WTC11 (cell line): ENCODE results near the gene LCLAT1. TPM values are rescaled to one million over a fixed set of nuclear protein-coding genes. Genes with fewer than 3 reads are reported as not detected.

Experiments
- ATAC-seq: fragments of 200-7000 bp; cut with Tn5 transposase; 2 replicates; pipeline ENCODE4 v1.10.0; 2021; ENCODE audit warnings: mild to moderate bottlenecking, moderate library complexity
- CTCF ChIA-PET: fragments of 300-600 bp; sonication (Branson Sonifier 250); formaldehyde crosslinking; loops from one replicate; lab custom pipeline; 2021; ENCODE audit warnings: antibody characterized with exemption; lab: Charles Lee
- POLR2A ChIA-PET: fragments of 350-600 bp; sonication (Branson Sonifier 250); formaldehyde crosslinking; loops from one replicate; lab custom pipeline; 2021; ENCODE audit warnings: antibody characterized with exemption; lab: Charles Lee
- DNase-seq: peaks from one replicate; pipeline ENCODE4 v3.0.0; 2021; ENCODE audit warnings: low spot score
- H3K27ac Mint-ChIP-seq: 2 replicates; pipeline ENCODE4 v1.8.0; 2021; ENCODE audit warnings: mixed read lengths
- H3K27me3 Mint-ChIP-seq: 2 replicates; pipeline ENCODE4 v1.8.0; 2021; ENCODE audit warnings: low read depth, mild to moderate bottlenecking, moderate library complexity, mixed read lengths
- H3K36me3 Mint-ChIP-seq: 2 replicates; pipeline ENCODE4 v1.8.0; 2021; ENCODE audit warnings: mixed read lengths
- H3K4me1 Mint-ChIP-seq: 2 replicates; pipeline ENCODE4 v1.8.0; 2022; ENCODE audit warnings: mixed read lengths
- H3K4me3 Mint-ChIP-seq: 2 replicates; pipeline ENCODE4 v1.8.0; 2021; ENCODE audit warnings: mild to moderate bottlenecking, moderate library complexity, mixed read lengths
- H3K9me3 Mint-ChIP-seq: 2 replicates; pipeline ENCODE4 v1.8.0; 2021; ENCODE audit warnings: mixed read lengths
- ATF1 ChIP-seq: sonication (generic); formaldehyde crosslinking; IDR thresholded peaks from 2 replicates; pipeline ENCODE4 v1.8.1; 2023; ENCODE audit warnings: mild to moderate bottlenecking, moderate library complexity, missing genetic modification reagents
- CREM ChIP-seq: sonication (generic); formaldehyde crosslinking; IDR thresholded peaks from 2 replicates; pipeline ENCODE4 v1.8.1; 2022; ENCODE audit warnings: mild to moderate bottlenecking, missing genetic modification reagents, moderate library complexity
- EMX1 ChIP-seq: fragments of 250-450 bp; sonication (Bioruptor Pico); IDR thresholded peaks from 2 replicates; pipeline ENCODE4 v1.8.0; 2021; ENCODE audit warnings: mild to moderate bottlenecking
- ERG ChIP-seq: fragments of 250-450 bp; sonication (Bioruptor Pico); IDR thresholded peaks from 2 replicates; pipeline ENCODE4 v1.8.0; 2021; ENCODE audit warnings: mild to moderate bottlenecking
- ETV6 ChIP-seq: sonication (generic); formaldehyde crosslinking; IDR thresholded peaks from 2 replicates; pipeline ENCODE4 v1.8.1; 2022; ENCODE audit warnings: mild to moderate bottlenecking, missing genetic modification reagents
- HMGA2 ChIP-seq: fragments of 250-450 bp; sonication (Bioruptor Pico); IDR thresholded peaks from 2 replicates; pipeline ENCODE4 v1.4.0; 2021; ENCODE audit warnings: mild to moderate bottlenecking, moderate library complexity
- IRF1 ChIP-seq: sonication (generic); formaldehyde crosslinking; IDR thresholded peaks from 2 replicates; pipeline ENCODE4 v1.8.0; 2023; ENCODE audit warnings: missing genetic modification reagents
- IRF2 ChIP-seq: sonication (generic); formaldehyde crosslinking; IDR thresholded peaks from 2 replicates; pipeline ENCODE4 v1.8.0; 2022; ENCODE audit warnings: low read depth, missing genetic modification reagents, borderline replicate concordance
- JAZF1 ChIP-seq: fragments of 250-450 bp; sonication (Bioruptor Pico); IDR thresholded peaks from 2 replicates; pipeline ENCODE4 v1.9.0; 2021; ENCODE audit warnings: moderate library complexity, mild to moderate bottlenecking, inconsistent platforms
- KAT7 ChIP-seq: sonication (generic); formaldehyde crosslinking; IDR thresholded peaks from 2 replicates; pipeline ENCODE4 v1.8.1; 2023; ENCODE audit warnings: missing genetic modification reagents, mild to moderate bottlenecking, borderline replicate concordance
- MYBL2 ChIP-seq: sonication (generic); formaldehyde crosslinking; IDR thresholded peaks from 2 replicates; pipeline ENCODE4 v1.8.1; 2023; ENCODE audit warnings: mild to moderate bottlenecking, moderate library complexity, missing genetic modification reagents
- NR1H2 ChIP-seq: sonication (generic); formaldehyde crosslinking; IDR thresholded peaks from 2 replicates; pipeline ENCODE4 v1.9.0; 2021; ENCODE audit warnings: mild to moderate bottlenecking, moderate library complexity, missing genetic modification reagents
- SMAD4 ChIP-seq: sonication (generic); formaldehyde crosslinking; IDR thresholded peaks from 2 replicates; pipeline ENCODE4 v1.8.0; 2022; ENCODE audit warnings: mild to moderate bottlenecking, missing genetic modification reagents
- TEAD4 ChIP-seq: sonication (generic); formaldehyde crosslinking; IDR thresholded peaks from 2 replicates; pipeline ENCODE4 v1.8.0; 2022; ENCODE audit warnings: mild to moderate bottlenecking, missing genetic modification reagents
- USF2 ChIP-seq: sonication (generic); formaldehyde crosslinking; IDR thresholded peaks from 2 replicates; pipeline ENCODE4 v1.8.1; 2023; ENCODE audit warnings: mild to moderate bottlenecking, missing genetic modification reagents, moderate library complexity
- ZNF232 ChIP-seq: sonication (generic); formaldehyde crosslinking; IDR thresholded peaks from 2 replicates; pipeline ENCODE4 v1.8.0; 2022; ENCODE audit warnings: mild to moderate bottlenecking, missing genetic modification reagents
- ZNF396 ChIP-seq: fragments of 250-450 bp; sonication (Bioruptor Pico); IDR thresholded peaks from 2 replicates; pipeline ENCODE4 v1.8.0; 2021; ENCODE audit warnings: mild to moderate bottlenecking, moderate library complexity, borderline replicate concordance
- ZNF416 ChIP-seq: fragments of 250-450 bp; sonication (Bioruptor Pico); IDR thresholded peaks from 2 replicates; pipeline ENCODE4 v1.9.0; 2021; ENCODE audit warnings: mild to moderate bottlenecking, inconsistent platforms
- ZNF671 ChIP-seq: fragments of 250-450 bp; sonication (Bioruptor Pico); IDR thresholded peaks from 2 replicates; pipeline ENCODE4 v1.8.0; 2021; ENCODE audit warnings: mild to moderate bottlenecking
- total RNA-seq: library from RNA; stranded (reverse); gene quantifications from 3 replicates; pipeline ENCODE4 v1.2.3, GENCODE V29; 2021
- TF ChIP-seq, protein P1 (sequence below): sonication (generic); formaldehyde crosslinking; IDR thresholded peaks from 2 replicates; pipeline ENCODE4 v1.8.1; 2023; ENCODE audit warnings: mild to moderate bottlenecking, missing genetic modification reagents, moderate library complexity
- TF ChIP-seq, protein P2 (sequence below): sonication (generic); formaldehyde crosslinking; IDR thresholded peaks from 2 replicates; pipeline ENCODE4 v1.8.1; 2023; ENCODE audit warnings: mild to moderate bottlenecking, moderate library complexity, missing genetic modification reagents
- TF ChIP-seq, protein P3 (sequence below): fragments of 200-600 bp; IDR thresholded peaks from 2 replicates; pipeline ENCODE4 v1.8.0; 2022; ENCODE audit warnings: antibody characterized with exemption

The LCLAT1 gene
- total RNA-seq, 1 experiment from 2014 or later, result 22.3 TPM

DNA sequence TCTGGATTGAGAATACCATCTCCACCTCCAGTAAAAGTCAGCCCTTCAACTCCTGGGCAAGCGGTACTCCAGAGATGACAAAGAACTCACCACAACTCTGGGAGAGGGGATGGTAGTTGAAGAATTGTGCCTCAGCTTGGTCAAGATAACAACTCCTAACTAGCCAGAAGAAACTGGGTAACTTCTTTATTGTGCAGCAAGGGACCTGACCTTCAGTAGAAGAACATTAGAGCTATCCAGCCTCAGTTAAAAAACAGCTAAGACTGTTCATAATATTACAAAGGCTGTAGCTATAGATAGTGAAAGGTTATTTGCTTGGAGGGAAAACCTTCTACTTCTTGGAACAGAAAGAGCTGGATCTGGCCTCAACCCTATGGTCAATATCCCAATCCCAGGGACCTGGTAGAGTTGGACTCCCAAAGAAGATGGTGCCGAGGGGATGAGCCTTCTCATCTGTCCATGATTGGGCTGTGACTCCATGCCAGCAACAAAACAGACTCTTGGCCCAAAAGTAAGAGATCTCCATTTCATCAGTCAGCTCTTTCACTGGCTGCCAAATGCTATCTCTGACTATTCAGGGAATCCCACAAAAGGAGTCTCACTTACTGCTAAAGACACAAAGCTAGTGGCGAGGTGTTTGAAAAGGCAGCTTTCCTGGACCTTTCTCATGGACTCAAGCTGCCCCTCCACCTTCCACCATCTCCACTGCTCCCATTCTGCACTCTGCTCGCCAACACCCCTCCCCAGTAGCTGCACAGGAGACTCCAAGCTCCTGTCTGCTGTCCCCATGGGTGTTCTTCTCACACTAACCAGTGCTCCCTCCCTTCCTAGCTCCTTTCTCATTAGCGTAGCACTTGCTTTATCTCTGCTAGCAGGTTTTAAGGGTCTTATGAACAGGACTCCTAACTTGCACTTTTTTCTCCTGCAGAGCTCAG lies 214.4 kb downstream of the LCLAT1 start (continued):
- 0 out of 2 replicates have a peak, but pooled peaks have one; percentile 57 for TF ChIP-seq ERG (CRISPR knock-in tag)
- peak; percentile 95 for TF ChIP-seq ZNF671
- peak; percentile 94 for TF ChIP-seq EMX1 (CRISPR knock-in tag)
- 0 out of 2 replicates have a peak, but pooled peaks have one; percentile 51 for TF ChIP-seq ZNF416
- TF ChIP-seq, all 79 proteins: peak for 8

- Mint-ChIP-seq H3K27ac (no peak overlapping the region), H3K4me1 (no peaks in the 10 kb centered on the region), H3K9me3 (peaks cover 29% of the 10 kb centered on the region), H3K36me3 (peaks cover under 1% of the 10 kb centered on the region), H3K4me3 (no peak overlapping the region), H3K27me3 (no peaks in the 10 kb centered on the region)
- TF ChIP-seq IRF2 (CRISPR knock-in tag) (no peak), KAT7 (no peak)
- DNase-seq, result no peak
- ChIA-PET CTCF (interaction anchor here (1.5 kb wide), 1 partner anchor 49 kb away, joined by 4 read pairs; no protein-coding TSS in a partner anchor), POLR2A (no interaction called here)
- ATAC-seq, result no peak
These were observed 215.5 kb downstream of the LCLAT1 start for GRCh38 chr2:30662268-30663131.

GRCh38 chr2:30663321-30663720 lies 216.3 kb downstream of the LCLAT1 start:
- no peaks in the 10 kb centered on the region; the same call in 1 of the 2 replicates for H3K27me3 Mint-ChIP-seq
- CTCF ChIA-PET, result no interaction called here
- POLR2A ChIA-PET, result no interaction called here
- DNase-seq, result no peak
- TF ChIP-seq NR1H2 (CRISPR knock-in tag) (no peak), ZNF671 (no peak), USF2 (CRISPR knock-in tag) (no peak), SMAD4 (CRISPR knock-in tag) (no peak), ETV6 (CRISPR knock-in tag) (no peak), JAZF1 (CRISPR knock-in tag) (no peak), MYBL2 (CRISPR knock-in tag) (no peak), CREM (CRISPR knock-in tag) (no peak)
- H3K4me1 Mint-ChIP-seq, result no peaks in the 10 kb centered on the region
- H3K9me3 Mint-ChIP-seq, result peaks cover 34% of the 10 kb centered on the region
- H3K27ac Mint-ChIP-seq, result no peak overlapping the region
- no peak for ATAC-seq
- peaks cover 4% of the 10 kb centered on the region for H3K36me3 Mint-ChIP-seq
- H3K4me3 Mint-ChIP-seq, result no peak overlapping the region

GRCh38 chr2:30663806-30664205 lies 216.8 kb downstream of the LCLAT1 start:
- H3K36me3 Mint-ChIP-seq, result peaks cover 9% of the 10 kb centered on the region
- H3K27me3 Mint-ChIP-seq, result no peaks in the 10 kb centered on the region; the same call in 1 of the 2 replicates
- ChIA-PET POLR2A (no interaction called here), CTCF (no interaction called here)
- H3K9me3 Mint-ChIP-seq, result peaks cover 39% of the 10 kb centered on the region
- no peak overlapping the region for H3K27ac Mint-ChIP-seq
- no peak overlapping the region for H3K4me3 Mint-ChIP-seq
- DNase-seq (no peak), ATAC-seq (no peak)
- H3K4me1 Mint-ChIP-seq, result no peaks in the 10 kb centered on the region
- TF ChIP-seq TEAD4 (CRISPR knock-in tag) (no peak), ZNF232 (CRISPR knock-in tag) (no peak), IRF1 (CRISPR knock-in tag) (no peak), ATF1 (CRISPR knock-in tag) (no peak), ZNF396 (no peak), ZNF671 (no peak), HMGA2 (CRISPR knock-in tag) (no peak)
- TF ChIP-seq, protein P1, sequence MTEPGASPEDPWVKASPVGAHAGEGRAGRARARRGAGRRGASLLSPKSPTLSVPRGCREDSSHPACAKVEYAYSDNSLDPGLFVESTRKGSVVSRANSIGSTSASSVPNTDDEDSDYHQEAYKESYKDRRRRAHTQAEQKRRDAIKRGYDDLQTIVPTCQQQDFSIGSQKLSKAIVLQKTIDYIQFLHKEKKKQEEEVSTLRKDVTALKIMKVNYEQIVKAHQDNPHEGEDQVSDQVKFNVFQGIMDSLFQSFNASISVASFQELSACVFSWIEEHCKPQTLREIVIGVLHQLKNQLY, result no peak
- TF ChIP-seq, protein P2, sequence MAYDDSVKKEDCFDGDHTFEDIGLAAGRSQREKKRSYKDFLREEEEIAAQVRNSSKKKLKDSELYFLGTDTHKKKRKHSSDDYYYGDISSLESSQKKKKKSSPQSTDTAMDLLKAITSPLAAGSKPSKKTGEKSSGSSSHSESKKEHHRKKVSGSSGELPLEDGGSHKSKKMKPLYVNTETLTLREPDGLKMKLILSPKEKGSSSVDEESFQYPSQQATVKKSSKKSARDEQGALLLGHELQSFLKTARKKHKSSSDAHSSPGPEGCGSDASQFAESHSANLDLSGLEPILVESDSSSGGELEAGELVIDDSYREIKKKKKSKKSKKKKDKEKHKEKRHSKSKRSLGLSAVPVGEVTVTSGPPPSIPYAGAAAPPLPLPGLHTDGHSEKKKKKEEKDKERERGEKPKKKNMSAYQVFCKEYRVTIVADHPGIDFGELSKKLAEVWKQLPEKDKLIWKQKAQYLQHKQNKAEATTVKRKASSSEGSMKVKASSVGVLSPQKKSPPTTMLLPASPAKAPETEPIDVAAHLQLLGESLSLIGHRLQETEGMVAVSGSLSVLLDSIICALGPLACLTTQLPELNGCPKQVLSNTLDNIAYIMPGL (CRISPR knock-in tag), result no peak
- TF ChIP-seq, protein P3, sequence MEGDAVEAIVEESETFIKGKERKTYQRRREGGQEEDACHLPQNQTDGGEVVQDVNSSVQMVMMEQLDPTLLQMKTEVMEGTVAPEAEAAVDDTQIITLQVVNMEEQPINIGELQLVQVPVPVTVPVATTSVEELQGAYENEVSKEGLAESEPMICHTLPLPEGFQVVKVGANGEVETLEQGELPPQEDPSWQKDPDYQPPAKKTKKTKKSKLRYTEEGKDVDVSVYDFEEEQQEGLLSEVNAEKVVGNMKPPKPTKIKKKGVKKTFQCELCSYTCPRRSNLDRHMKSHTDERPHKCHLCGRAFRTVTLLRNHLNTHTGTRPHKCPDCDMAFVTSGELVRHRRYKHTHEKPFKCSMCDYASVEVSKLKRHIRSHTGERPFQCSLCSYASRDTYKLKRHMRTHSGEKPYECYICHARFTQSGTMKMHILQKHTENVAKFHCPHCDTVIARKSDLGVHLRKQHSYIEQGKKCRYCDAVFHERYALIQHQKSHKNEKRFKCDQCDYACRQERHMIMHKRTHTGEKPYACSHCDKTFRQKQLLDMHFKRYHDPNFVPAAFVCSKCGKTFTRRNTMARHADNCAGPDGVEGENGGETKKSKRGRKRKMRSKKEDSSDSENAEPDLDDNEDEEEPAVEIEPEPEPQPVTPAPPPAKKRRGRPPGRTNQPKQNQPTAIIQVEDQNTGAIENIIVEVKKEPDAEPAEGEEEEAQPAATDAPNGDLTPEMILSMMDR, result no peak
